ENCODE results near the gene SERTAD4. TPM values are rescaled to one million over a fixed set of nuclear protein-coding genes. Genes with fewer than 3 reads are reported as not detected.

SERTAD4 gene
- polyA plus RNA-seq, 1 donor = 3.3 TPM

- DNase-seq = no peak
These were observed 618 bp upstream of the SERTAD4 start for GRCh38 chr1:210231846-210232510.

- DNase-seq = no peak
These were observed 559 bp downstream of the SERTAD4 start for GRCh38 chr1:210233216-210233494.

- DNase-seq = no peak
These were observed 1.1 kb downstream of the SERTAD4 start for GRCh38 chr1:210233495-210234328.

GRCh38 chr1:210234329-210234757, 1.7 kb downstream of the SERTAD4 start:
- no peak for DNase-seq

GRCh38 chr1:210235363-210236053, 2.9 kb downstream of the SERTAD4 start:
- DNase-seq = no peak

- no peak for DNase-seq
These were observed 3.8 kb downstream of the SERTAD4 start for GRCh38 chr1:210236386-210236839.

GRCh38 chr1:210236840-210237409, 4.3 kb downstream of the SERTAD4 start:
- DNase-seq = no peak

GRCh38 chr1:210237479-210237878, 4.9 kb downstream of the SERTAD4 start:
- no peak for DNase-seq

- DNase-seq = no peak
These were observed 5.4 kb downstream of the SERTAD4 start for GRCh38 chr1:210237981-210238380.

GRCh38 chr1:210239349-210240111, 6.9 kb downstream of the SERTAD4 start:
- no peak for DNase-seq

- no peak for DNase-seq
These were observed 8.5 kb downstream of the SERTAD4 start for GRCh38 chr1:210241121-210241520.

GRCh38 chr1:210244746-210245367, 12.3 kb downstream of the SERTAD4 start:
- DNase-seq = no peak

- DNase-seq = no peak
These were observed 13.9 kb downstream of the SERTAD4 start for GRCh38 chr1:210246447-210246846.

GRCh38 chr1:210248341-210248740, 15.7 kb downstream of the SERTAD4 start:
- no peak for DNase-seq

GRCh38 chr1:210250665-210250997, 18.0 kb downstream of the SERTAD4 start:
- no peak for DNase-seq

GRCh38 chr1:210250998-210251679, 18.5 kb downstream of the SERTAD4 start:
- no peak for DNase-seq

- DNase-seq = no peak
These were observed 19.3 kb downstream of the SERTAD4 start for GRCh38 chr1:210251680-210252490.

- no peak for DNase-seq
These were observed 20.0 kb downstream of the SERTAD4 start for GRCh38 chr1:210252621-210253051.

GRCh38 chr1:210254298-210254697, 21.7 kb downstream of the SERTAD4 start:
- DNase-seq = no peak

All from left kidney (tissue), 2 donors.